ENCODE results near the gene MEX3A.
A peak's percentile ranks its signal among the peaks of the same experiment; 100 is the strongest.
"Not testable (repeated sequence)": the region's sequence is repeated elsewhere in the genome, so short reads cannot be mapped to it uniquely, and the experiment has no call there.

The MEX3A gene

DNA sequence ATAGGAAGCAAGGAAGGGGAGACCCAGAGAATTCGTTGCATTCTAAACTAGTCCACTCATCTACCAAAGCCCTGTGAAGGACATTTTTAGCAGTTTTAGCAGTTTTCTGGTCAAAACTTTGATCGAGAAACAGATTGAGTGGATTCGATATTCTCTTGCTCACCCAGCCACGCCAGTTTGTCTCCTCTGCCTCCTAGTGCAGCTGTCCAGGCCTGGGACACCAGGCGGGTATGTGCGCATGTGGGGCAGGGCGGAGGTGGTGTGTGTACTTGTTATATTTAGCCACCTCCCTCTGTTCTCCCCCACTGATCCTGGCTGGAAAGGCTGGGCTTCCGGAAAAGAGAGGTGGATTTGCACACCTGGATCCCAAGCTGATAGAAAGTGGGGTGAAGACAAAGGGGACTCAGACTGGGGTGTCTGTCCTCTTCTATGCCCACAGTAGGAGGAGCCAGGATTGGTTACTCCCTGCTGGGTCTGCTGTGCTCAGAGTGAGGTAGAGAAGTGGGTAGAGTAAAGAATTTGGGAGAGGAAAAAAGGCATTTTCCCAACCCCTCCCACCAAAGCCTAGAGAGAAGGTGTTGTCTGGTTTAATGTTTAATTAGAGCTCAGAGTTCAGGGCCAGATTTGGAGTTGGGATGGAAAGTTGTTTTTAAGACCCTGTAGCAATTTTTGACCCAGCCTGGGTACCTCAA, 36.1 kb upstream of the MEX3A start:
- no peak for DNase-seq

DNA sequence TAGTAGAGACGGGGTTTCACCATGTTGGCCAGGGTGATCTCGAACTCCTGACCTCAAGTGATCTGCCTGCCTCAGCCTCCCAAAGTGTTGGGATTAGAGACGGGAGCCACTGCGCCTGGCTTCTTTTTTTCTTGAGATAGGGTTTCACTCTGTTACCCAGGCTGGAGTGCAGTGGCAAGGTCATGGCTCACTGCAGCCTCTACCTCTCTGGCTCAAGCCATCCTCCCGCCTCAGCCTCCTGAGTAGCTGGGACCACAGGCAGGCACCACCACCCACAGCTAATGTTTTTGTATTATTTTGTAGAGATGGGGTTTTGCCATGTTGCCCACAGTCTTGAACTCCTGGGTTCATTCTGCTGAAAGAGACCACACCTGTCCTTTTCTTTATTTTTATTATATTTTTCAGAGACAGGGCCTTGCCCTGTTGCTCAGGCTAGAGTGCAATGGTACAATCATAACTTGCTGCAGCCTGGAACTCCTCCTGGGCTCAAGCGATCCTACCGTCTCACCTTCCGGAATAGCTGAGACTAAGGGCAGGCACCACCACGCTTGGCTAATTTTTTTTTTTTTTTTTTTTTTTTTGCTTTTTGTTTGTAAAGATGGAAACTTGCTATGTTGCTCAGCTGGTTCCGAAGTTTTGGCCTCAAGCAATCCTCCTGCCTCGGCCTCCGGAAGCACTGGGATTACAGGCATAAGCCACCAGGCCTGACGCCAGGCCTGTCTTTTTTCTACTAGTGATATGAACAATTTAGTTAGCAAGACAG, 35.3 kb upstream of the MEX3A start:
- no peak for DNase-seq

DNA sequence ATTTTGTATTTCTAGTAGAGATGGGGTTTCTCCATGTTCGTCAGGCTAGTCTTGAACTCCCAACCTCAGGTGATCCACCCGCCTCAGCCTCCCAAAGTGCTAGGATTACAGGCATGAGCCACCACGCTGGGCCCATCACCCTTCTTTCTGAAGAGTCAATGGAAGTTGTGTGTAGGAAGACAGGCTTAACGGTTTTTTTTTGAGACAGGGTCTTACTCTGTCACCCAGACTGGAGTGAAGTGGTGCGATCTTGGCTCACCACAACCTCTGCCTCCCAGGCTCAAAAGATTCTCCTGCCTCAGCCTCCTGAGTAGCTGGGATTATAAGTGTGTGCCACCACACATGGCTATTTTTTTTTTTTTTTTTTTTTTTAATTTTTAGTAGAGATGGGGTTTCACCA, 34.5 kb upstream of the MEX3A start:
- DNase-seq, result not testable (repeated sequence)

DNA sequence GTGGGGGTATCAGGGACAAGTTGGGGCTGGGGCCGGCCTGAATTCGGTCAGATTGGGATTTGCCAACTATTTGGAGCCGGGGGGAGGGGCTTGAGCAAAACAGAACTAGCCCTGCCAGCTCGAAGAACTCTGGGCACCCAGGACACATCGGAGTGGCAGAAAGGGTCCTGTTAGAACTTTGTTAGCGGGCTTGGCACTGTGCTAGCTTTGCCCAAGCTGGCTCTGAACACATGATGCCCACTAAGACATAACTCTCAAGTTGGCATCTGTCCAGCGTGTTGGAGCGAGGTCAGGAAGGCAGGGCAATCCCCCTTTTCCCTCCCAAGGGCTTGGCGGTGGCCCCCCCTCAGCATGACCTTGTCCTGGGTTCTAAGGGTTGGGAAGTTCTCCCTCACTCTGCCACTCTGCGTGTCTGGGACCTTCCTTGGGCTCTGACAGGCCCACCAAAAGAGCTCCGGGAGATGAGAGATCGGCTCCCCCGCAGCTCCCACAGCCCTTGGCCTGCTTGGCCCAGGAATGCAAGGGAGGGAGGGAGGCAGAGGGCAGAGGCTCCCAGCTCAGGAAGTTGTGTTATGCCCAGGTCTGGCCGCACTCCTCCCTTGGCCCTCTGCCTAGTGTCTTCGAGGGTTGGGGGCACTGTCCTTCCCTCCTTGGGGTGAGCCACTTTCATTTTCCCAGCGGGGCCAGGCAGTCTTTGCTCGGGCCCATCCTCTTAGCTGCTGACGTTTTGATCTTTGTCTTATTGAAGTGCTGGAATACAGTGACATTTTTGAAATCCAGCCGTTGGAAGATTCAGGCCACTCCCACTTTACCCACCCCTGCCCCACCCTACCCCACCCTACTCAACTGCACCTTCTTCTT, 33.5 kb upstream of the MEX3A start:
- peak; percentile 20 for DNase-seq

DNA sequence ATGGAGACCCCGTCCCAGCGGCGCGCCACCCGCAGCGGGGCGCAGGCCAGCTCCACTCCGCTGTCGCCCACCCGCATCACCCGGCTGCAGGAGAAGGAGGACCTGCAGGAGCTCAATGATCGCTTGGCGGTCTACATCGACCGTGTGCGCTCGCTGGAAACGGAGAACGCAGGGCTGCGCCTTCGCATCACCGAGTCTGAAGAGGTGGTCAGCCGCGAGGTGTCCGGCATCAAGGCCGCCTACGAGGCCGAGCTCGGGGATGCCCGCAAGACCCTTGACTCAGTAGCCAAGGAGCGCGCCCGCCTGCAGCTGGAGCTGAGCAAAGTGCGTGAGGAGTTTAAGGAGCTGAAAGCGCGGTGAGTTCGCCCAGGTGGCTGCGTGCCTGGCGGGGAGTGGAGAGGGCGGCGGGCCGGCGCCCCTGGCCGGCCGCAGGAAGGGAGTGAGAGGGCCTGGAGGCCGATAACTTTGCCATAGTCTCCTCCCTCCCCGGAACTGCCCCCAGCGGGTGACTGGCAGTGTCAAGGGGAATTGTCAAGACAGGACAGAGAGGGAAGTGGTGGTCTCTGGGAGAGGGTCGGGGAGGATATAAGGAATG, 32.8 kb upstream of the MEX3A start:
- no peak for DNase-seq

DNA sequence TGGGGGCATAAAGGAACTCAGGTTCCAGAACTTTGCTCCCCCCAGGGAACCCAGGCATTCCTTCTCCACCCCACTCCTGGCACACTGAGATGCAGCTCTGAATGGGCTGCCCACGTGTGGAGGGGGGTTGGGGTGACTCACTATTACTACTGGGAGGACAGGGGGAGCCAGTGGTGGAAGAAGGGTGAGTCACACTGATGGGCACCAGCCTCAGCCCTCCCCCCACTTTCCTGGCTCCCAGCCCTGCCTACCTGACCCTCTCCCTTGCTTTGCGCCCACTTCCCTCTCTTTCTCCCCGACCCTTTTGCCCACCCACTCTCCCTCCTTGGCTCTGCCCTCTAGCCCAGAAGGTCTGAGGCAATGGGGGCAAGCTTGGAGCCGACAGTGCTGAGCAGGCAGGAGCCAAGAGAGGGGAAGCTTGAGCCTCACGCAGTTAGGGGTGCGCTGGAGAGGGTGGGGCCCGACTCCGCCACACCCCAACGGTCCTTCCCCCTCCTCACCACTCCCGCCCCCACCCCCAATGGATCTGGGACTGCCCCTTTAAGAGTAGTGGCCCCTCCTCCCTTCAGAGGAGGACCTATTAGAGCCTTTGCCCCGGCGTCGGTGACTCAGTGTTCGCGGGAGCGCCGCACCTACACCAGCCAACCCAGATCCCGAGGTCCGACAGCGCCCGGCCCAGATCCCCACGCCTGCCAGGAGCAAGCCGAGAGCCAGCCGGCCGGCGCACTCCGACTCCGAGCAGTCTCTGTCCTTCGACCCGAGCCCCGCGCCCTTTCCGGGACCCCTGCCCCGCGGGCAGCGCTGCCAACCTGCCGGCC, 32.0 kb upstream of the MEX3A start, which contains the start of gene LMNA:
Gene LMNA, plus strand, starts transcription at position 611 of the 818 bp plus-strand sequence. CDS start 208 bp downstream, outside the sequence.
- peak; percentile 73 for DNase-seq

DNA sequence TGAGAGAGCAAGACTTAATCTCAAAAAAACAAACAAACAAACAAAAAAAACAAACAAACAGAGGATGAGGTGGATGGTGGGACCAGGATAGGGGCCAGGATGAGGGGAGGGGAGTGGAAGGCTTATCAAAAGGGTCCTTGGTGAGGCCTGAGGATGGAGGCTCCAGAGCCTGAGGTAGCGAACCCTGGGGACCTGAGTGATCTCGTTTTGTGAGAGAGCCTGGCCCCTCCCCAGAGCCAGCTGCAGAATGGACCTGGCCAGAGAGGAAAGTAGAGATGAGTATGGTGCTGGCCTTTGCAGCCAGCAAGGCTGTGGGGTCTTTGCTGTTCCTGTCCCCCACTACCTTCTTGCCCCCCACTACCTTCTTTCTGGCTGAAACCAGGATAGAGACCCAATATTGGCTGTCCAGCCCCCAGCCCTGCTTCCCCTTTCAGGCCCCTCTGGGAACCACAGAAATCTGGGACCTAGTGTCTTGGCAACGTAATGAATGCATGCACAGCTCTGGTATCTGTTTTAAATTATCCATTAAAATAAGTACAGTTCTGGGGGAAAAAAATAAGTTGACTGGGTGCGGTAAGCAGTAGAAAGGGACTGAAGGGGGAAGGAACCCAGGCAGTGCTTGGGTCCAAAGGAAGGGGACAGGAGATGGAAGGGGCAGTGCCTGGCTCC, 31.2 kb upstream of the MEX3A start:
- DNase-seq, result no peak

DNA sequence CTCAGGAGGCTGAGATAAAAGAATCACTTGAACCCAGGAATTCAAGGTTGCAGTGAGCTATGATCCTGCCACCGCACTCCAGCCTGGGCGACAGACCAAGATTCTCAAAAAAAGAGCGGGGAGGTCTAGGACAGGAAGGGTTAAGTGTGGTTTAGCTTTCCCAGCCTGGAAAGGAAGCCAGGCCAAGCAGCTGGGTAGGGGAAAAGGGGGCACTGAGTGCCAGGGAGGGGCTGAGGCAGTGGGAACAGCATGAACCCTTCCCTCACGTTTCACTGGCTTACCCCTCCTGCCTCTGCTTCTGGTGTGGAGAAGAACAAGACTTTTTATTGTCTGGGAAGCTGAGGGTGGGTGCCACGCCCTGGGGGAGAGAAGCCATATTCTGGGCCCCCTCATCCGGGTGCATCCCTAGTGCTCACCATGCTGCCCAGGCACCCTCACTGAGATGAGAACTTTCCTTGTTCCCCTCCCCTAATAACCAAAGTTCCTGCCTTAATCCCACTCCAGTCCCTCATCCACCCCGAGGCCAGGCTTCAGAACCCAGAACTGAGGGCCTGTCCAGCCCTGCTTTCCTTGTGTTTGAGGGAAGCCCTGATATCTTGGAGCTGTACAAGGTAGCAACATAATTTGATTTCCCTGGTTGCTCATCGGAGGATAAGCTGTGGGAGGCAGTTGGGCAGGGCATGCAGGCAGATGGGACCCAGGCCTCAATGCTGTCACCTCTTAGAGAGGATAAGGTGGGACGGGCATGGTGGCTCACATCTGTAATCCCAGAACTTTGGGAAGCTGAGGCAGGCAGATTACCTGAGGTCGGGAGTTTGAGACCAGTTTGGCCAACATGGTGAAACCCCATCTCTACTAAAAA, 30.2 kb upstream of the MEX3A start:
- no peak for DNase-seq

DNA sequence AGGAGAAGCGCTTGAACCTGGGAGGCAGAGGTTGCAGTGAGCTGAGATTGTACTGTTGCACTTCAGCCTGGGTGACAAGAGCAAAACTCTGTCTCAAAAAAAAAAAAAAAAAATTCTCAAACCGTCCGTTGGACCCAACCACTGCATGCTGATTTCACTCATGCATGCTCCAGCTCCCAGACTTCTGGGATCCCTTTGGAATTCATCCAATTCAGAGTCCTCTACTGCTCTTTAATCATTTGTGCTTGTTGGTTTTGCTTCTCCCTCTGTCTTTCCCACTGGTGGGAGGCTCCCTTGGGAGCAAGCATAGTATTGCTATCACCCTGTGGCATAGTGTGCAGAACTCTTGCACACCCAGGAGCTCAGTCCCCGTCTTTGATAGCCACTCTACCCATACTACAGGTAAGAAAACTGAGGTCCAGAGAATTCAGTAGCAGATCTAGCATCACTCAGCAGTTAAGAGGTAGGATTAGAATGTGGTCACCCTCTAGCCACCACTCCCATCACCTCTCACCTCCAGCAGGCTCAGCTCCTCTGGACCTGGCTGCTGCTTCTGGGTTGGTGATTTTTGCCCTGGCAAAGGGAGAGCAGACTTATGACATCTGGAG, 29.2 kb upstream of the MEX3A start:
- DNase-seq, result no peak

DNA sequence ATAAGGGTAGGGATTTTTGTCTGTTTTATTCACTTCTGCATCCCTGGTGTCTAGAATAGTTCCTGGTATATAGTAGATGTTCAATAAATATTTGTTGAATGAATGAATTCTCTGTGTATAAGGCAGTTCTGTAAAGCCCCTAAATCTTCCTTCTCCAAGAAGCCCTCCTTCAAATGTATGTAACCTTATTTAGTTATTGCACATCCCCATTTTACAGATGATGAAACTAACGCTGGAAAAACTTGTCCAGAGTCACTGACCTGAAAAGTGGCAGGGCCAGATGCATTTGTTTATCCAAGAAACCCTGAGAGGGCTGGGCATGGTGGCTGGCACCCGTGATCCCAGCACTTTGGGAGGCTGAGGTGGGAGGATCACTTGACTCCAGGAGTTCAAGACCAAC, 28.0 kb upstream of the MEX3A start:
- DNase-seq, result no peak

DNA sequence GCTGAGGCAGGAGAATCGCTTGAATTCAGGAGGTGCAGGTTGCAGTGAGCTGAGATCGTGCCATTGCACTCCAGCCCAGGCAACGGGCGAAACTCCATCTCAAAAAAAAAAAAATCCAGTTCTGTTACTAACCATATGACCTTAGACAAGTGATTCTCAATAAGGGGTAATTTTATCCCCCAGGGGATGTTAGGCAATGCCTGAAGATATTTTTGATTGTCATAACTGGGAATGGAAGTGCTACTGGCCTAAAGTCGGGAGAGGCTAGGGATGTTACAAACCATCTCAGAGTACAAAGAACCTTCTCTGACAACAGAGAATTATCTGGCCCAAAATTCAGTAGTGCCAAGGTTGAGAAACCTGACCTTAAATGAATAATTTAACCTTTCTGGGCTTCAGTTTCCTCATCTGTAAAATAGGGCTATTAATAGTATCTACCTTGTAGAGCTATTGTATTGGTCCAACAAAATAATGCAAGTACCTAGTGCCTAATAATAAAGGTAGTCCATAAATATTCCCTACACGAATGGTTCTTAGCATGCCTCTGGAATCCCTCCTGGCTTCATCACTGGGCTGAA, 26.5 kb upstream of the MEX3A start:
- no peak for DNase-seq

DNA sequence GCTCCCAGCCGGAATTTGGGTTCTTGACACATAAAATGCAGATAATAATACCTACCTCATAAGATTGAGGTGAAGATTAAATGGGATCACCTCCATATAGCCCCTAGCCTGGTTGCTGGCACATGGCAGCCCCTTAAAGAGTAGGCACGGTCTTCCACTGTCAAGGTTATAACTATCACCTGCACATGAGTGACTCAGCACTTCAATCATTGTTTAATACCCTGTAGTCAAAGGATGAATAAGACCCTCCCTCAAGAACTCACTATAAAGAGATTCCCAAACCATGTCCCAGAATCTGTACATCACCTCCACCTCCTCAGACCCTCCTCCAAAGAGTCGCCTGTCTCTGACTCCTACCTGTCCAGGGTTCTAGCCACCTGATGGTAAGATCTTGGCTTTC, 25.8 kb upstream of the MEX3A start:
- no peak for DNase-seq

DNA sequence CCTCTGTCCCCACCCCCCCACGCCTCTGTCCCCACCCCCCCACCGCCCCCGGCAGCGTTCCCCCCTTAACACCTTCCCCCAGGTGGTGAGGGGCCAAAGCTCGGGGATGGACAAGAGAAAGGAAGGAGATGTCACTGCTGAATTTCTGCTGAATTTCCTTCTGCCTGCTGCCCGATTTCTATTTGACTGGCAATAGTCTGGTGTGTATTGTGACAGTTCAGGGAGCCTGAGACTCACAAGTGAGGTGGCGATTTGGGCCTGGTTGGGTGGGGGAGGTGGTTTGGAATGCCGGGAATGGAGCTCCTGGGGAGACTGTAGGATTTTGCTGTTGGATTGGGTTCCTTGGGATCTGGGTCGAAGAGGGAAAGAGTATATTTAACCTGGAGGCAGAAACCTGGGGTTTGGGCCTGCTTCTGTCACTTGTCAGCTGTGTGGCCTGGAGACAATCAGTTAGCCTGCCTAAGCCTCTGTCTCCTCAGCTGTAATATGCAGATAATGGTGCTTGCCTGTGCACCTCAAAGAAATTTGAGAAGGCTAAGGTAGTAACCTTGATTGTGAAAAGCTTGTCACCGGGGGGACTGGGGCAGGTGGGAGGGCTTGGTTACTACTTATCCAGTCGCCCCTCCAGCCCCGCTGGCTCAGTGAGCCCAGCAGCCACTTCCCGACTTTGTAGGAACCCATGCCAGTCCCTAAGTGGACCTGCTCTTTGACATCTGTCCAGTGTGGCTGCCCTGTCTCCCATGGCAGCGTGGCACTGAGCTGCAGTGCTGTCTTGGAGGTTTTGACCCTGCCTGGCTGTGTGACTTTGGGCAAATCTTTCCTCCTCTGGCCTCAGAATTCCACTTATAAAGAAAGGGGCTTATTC, 24.6 kb upstream of the MEX3A start:
- no peak for DNase-seq

DNA sequence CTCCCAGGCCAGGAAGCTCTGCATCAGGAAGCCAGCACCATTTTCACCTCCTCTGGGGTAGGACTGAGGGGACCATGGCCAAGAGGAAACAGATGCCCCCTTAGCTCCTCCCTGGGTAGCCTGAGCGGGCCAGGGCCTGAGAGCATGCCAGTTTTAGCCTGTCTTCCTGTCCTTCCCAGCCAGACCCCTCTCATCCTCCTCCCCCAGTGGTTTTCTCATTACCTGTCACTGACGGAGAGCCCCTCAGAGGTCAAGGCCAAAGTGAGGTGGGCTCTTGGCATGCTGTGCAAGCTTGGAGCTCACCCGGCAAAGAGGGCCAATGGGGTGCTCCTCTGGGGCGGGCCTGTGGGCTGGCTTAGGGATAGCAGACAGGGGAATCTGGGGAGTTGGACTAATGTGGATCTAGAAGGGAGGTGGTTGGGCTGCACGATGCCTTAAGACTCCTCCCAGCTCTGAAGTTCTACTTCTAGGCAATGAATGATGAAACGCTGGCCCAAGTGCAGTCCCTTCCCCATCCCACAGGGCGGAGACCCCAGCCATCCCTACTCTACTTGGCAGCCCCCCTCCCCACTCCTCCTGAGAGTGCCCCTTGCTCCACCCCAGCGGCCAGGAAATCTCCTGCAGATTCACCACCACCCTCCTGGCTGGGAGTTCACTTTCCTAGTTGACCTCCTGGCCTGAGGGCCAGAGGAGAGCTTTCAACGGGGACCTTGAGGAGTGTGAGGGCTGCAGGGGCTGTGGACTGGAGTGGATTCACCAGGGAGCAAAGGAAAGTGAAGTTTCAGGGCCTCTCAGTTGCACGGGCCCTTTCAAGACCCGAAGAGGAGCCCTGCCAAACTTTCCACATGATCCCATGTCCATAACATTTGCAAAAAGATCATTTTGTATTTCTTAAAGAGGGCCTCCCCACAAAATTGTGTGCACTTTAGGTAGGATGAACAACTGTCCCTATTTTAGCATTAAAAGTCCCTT, 22.9 kb upstream of the MEX3A start:
- no peak for DNase-seq

DNA sequence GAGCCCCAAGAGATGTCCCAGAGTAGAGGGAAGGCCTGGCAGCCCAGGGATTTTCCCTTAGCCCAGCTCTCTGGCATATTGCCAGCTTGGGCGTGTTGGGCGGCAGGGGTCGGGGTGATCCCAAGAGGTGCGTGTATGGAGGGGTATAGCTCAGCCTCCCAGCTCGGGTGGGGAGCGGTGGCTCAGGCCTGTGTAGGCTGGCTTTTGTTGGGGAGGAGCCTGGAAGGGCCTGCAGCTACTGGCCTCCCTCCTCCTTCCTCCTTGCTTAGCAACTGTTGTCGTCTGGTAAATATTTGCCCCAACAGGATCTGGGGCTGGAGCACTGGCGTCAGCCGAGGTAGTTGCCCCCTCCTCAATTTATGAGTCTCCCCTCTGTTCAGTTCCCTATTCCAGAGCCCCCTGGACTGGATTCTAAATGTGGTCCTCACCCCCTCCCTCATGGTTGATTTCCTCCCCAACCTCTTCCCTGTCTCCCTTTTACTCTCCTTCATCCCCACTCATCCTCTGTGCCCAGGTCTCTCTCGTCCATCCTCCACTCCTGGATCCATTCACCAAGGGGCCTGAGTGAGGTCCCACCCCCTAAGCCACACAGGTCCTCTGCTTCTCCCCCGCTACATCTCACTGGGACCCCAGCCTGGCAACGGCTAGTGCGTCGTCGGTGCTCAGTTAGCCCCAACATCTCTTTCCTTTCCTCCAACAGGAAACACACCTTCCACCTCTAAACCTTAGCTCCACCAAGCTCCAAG, 22.0 kb upstream of the MEX3A start:
- peak; percentile 72 for DNase-seq

DNA sequence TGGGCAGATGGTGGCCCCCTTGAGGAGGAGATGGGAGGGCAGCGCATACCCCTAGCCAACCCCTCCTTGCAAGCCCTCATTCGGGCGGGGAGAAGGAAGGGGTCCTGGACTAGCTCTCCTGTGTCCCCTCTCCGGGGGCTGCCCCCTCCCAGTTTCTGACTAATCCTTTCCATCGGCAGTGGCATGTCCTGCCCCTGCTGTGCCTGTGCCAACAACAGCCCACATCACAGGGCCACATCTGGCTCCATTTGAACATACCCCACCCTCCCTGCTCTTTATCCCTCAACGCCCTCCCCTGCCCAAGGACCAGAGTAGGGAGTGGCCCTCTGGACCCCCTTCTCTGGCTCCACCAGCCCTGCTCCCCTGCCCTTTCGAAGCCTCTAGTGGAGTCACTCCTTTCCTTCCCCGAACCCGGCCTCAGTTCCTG, 21.3 kb upstream of the MEX3A start:
- no peak for DNase-seq
